Loucy (cell line): ENCODE data around the gene TTLL3.

Source experiments
- EZH2phosphoT487 ChIP-seq: fragments of 200-600 bp; IDR thresholded peaks from 2 replicates; pipeline ENCODE4 v1.6.1; 2018; ENCODE audit warnings: antibody characterized with exemption, mild to moderate bottlenecking, moderate library complexity, borderline replicate concordance
- TF ChIP-seq, protein P1 (sequence below): fragments of 200-600 bp; sonication (generic); conservative IDR thresholded peaks from 2 replicates; pipeline ENCODE4 v1.5.1; 2014; ENCODE audit warnings: mild to moderate bottlenecking, antibody characterized with exemption, low read length

DNA sequence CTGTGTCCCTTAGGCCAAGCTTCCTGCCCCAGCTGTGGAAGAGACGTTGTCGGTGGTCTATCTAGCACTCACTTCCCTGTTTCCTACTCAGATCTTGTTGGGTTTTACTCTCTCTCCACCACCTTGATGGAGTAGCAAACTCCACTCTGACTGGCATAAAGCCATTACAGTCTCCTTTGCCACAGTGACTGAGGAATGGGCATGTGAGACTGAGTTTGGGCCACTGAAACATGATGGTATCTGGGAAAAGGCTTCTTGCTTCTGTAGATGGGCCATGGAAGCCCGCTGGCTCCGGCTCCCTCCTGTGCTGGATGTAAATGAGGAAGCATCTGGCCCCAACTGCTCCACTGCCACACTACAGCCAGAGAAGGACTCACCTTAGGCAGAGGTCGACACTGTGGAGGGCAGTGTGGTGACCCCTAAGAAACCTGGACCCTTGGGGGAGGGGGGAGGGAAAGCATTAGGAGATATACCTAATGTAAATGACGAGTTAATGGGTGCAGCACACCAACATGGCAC, 30.9 kb upstream of the TTLL3 start:
- TF ChIP-seq EZH2phosphoT487: no peak
- TF ChIP-seq, protein P1, sequence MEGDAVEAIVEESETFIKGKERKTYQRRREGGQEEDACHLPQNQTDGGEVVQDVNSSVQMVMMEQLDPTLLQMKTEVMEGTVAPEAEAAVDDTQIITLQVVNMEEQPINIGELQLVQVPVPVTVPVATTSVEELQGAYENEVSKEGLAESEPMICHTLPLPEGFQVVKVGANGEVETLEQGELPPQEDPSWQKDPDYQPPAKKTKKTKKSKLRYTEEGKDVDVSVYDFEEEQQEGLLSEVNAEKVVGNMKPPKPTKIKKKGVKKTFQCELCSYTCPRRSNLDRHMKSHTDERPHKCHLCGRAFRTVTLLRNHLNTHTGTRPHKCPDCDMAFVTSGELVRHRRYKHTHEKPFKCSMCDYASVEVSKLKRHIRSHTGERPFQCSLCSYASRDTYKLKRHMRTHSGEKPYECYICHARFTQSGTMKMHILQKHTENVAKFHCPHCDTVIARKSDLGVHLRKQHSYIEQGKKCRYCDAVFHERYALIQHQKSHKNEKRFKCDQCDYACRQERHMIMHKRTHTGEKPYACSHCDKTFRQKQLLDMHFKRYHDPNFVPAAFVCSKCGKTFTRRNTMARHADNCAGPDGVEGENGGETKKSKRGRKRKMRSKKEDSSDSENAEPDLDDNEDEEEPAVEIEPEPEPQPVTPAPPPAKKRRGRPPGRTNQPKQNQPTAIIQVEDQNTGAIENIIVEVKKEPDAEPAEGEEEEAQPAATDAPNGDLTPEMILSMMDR: no peak
